ENCODE measurements around the gene QSER1.
"Not testable (repeated sequence)": the region's sequence is repeated elsewhere in the genome, so short reads cannot be mapped to it uniquely, and the experiment has no call there.

QSER1 gene

GRCh38 chr11:32855601-32856000 lies 37.0 kb upstream of the QSER1 start:
- no peak overlapping the region for H3K4me3 ChIP-seq (ENCODE audit: low read depth, low read length)
- in situ Hi-C loops (cut with HindIII; ENCODE audit: low sequenced_read_pairs) = no loop called here
- TF ChIP-seq CTCF (IDR thresholded peaks at IDR 0.05; ENCODE audit: low read depth, low read length) = no peak
- DNase-seq (ENCODE audit: low read depth, low spot score) = no peak

- in situ Hi-C loops (cut with HindIII; ENCODE audit: low sequenced_read_pairs) = no loop called here
- no peak overlapping the region for H3K4me3 ChIP-seq (ENCODE audit: low read depth, low read length)
- TF ChIP-seq CTCF (IDR thresholded peaks at IDR 0.05; ENCODE audit: low read depth, low read length) = peak; percentile 3
- no peak for DNase-seq (ENCODE audit: low read depth, low spot score)
Measured at GRCh38 chr11:32858731-32859130, 33.9 kb upstream of the QSER1 start.

GRCh38 chr11:32861850-32862577 lies 30.6 kb upstream of the QSER1 start:
- in situ Hi-C loops (cut with HindIII; ENCODE audit: low sequenced_read_pairs) = no loop called here
- H3K4me3 ChIP-seq (ENCODE audit: low read depth, low read length) = no peak overlapping the region
- no peak for DNase-seq (ENCODE audit: low read depth, low spot score)
- TF ChIP-seq CTCF (IDR thresholded peaks at IDR 0.05; ENCODE audit: low read depth, low read length) = no peak

- TF ChIP-seq CTCF (IDR thresholded peaks at IDR 0.05; ENCODE audit: low read depth, low read length) = no peak
- no peak for DNase-seq (ENCODE audit: low read depth, low spot score)
- in situ Hi-C loops (cut with HindIII; ENCODE audit: low sequenced_read_pairs) = no loop called here
- H3K4me3 ChIP-seq (ENCODE audit: low read depth, low read length) = no peak overlapping the region
Measured at GRCh38 chr11:32864555-32864954, 28.1 kb upstream of the QSER1 start.

GRCh38 chr11:32868752-32869151 lies 23.9 kb upstream of the QSER1 start:
- in situ Hi-C loops (cut with HindIII; ENCODE audit: low sequenced_read_pairs); DNase-seq (ENCODE audit: low read depth, low spot score); H3K4me3 ChIP-seq (ENCODE audit: low read depth, low read length): not testable (repeated sequence)

- peak; percentile 35 for TF ChIP-seq CTCF (IDR thresholded peaks at IDR 0.05; ENCODE audit: low read depth, low read length)
- H3K4me3 ChIP-seq (ENCODE audit: low read depth, low read length) = no peak overlapping the region
- in situ Hi-C loops (cut with HindIII; ENCODE audit: low sequenced_read_pairs) = no loop called here
- DNase-seq (ENCODE audit: low read depth, low spot score) = no peak
Measured at GRCh38 chr11:32870676-32871075, 21.9 kb upstream of the QSER1 start.

GRCh38 chr11:32874132-32874531 lies 18.5 kb upstream of the QSER1 start:
- in situ Hi-C loops (cut with HindIII; ENCODE audit: low sequenced_read_pairs) = no loop called here
- no peak overlapping the region for H3K4me3 ChIP-seq (ENCODE audit: low read depth, low read length)
- DNase-seq (ENCODE audit: low read depth, low spot score) = no peak
- no peak for TF ChIP-seq CTCF (IDR thresholded peaks at IDR 0.05; ENCODE audit: low read depth, low read length)

Measured in astrocyte of the spinal cord (primary cell).